Measurements from ENCODE around the gene LHB.
A peak's percentile ranks its signal among the peaks of the same experiment; 100 is the strongest.

- TF ChIP-seq, protein P1, sequence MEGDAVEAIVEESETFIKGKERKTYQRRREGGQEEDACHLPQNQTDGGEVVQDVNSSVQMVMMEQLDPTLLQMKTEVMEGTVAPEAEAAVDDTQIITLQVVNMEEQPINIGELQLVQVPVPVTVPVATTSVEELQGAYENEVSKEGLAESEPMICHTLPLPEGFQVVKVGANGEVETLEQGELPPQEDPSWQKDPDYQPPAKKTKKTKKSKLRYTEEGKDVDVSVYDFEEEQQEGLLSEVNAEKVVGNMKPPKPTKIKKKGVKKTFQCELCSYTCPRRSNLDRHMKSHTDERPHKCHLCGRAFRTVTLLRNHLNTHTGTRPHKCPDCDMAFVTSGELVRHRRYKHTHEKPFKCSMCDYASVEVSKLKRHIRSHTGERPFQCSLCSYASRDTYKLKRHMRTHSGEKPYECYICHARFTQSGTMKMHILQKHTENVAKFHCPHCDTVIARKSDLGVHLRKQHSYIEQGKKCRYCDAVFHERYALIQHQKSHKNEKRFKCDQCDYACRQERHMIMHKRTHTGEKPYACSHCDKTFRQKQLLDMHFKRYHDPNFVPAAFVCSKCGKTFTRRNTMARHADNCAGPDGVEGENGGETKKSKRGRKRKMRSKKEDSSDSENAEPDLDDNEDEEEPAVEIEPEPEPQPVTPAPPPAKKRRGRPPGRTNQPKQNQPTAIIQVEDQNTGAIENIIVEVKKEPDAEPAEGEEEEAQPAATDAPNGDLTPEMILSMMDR (IDR thresholded peaks at IDR 0.05; ENCODE audit: insufficient read depth, low read depth, low read length) = peak; percentile 87
- no peak for TF ChIP-seq EZH2 (IDR thresholded peaks at IDR 0.05; ENCODE audit: insufficient read depth, low read length)
These were observed 17.2 kb downstream of the LHB start for GRCh38 chr19:48999481-49000325.

Measured in astrocyte (in vitro differentiated cells and primary cell).